ENCODE results near the gene UNC13B.

UNC13B gene

GRCh38 chr9:35432076-35432475 is 270.3 kb downstream of the UNC13B start:
- no peak overlapping the region for H3K4me3 ChIP-seq (ENCODE audit: low read depth, low read length)
- TF ChIP-seq CTCF (IDR thresholded peaks at IDR 0.05; ENCODE audit: low read depth, low read length): no peak
- no peak for DNase-seq (ENCODE audit: low read depth, low spot score)
- in situ Hi-C loops (cut with HindIII; ENCODE audit: low sequenced_read_pairs): no loop called here

DNA sequence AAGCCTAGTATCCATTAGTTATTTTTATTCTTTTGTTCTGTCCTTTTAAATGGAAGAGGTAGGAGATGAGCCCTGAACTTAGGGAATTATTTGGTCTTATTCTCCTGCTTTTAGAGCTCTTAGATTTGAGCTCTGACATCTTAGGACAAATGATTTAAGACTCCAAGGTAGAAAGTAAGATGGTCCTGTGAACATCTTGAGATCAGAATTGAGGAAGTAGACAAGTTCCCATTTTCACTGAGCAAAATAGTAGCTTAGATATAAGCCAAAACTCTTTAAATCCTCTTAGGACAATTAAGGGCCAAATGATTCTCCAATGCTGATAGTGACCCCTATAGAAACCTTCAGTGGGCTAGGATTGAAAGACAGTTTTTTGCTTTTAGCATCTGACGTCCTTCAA is 275.1 kb downstream of the UNC13B start:
- no peak overlapping the region for H3K4me3 ChIP-seq (ENCODE audit: low read depth, low read length)
- TF ChIP-seq CTCF (IDR thresholded peaks at IDR 0.05; ENCODE audit: low read depth, low read length): no peak
- in situ Hi-C loops (cut with HindIII; ENCODE audit: low sequenced_read_pairs): no loop called here
- DNase-seq (ENCODE audit: low read depth, low spot score): no peak

DNA sequence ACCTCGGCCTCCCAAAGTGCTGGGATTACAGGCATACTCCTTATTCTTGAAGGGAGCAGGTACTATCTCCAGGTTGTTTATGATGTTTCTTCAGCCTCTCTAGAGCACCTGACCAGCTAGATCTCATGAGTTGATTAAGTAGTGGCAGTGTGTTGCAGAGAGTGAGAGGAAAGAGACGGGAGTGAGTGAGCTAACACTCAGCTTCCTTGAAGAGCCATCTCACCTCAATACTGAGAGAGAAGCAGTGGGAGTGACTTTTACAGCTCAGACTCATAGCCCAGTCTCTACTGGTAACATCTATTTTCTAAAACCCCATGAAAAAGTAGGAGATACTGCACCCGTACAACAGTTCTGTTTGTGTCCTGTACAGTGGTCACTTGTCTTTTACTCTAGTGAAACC is 284.2 kb downstream of the UNC13B start:
- no peak overlapping the region for H3K4me3 ChIP-seq (ENCODE audit: low read depth, low read length)
- TF ChIP-seq CTCF (IDR thresholded peaks at IDR 0.05; ENCODE audit: low read depth, low read length): no peak
- in situ Hi-C loops (cut with HindIII; ENCODE audit: low sequenced_read_pairs): no loop called here
- no peak for DNase-seq (ENCODE audit: low read depth, low spot score)

DNA sequence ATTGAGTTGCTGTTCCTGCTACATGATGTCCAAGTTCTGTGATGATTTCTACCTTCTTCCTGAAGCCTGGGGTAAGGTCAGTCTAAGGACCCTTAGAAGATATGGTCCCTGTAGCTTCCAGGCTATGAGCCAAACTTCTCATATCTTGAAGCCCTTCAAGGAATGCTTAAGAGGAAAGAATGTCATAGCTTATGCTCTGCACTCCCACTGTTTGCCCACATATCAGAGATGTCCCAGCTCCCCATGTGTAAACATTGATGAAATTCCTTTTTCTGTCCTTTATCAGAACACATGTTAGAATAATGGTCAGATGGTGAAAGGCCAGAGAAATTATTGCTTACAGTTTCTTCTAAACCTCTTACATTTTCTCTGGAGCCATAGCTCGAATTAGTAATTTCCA is 286.7 kb downstream of the UNC13B start:
- DNase-seq (ENCODE audit: low read depth, low spot score): peak; percentile 2
- in situ Hi-C loops (cut with HindIII; ENCODE audit: low sequenced_read_pairs): no loop called here
- TF ChIP-seq CTCF (IDR thresholded peaks at IDR 0.05; ENCODE audit: low read depth, low read length): no peak
- no peak overlapping the region for H3K4me3 ChIP-seq (ENCODE audit: low read depth, low read length)

DNA sequence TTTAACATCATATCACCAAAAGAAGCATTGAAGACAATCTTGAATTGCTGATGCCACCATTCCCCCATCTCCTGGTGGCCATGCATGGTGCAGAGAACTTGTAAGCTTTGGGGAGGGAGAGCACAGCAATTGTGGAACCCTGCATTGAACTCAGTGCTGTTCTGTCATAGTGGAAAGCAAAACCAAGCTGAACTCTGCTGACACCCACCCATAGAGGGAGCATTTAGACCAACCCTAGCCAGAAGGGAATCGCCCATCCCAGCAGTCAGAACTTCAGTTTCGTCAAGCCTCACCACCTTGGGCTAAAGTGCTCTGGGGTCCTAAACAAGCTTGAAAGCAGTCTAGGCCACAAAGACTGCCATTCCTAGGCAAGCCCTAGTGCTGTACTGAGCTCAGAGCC is 290.7 kb downstream of the UNC13B start:
- in situ Hi-C loops (cut with HindIII; ENCODE audit: low sequenced_read_pairs): no loop called here
- peak; percentile 23 for TF ChIP-seq CTCF (IDR thresholded peaks at IDR 0.05; ENCODE audit: low read depth, low read length)
- no peak for DNase-seq (ENCODE audit: low read depth, low spot score)
- H3K4me3 ChIP-seq (ENCODE audit: low read depth, low read length): no peak overlapping the region

DNA sequence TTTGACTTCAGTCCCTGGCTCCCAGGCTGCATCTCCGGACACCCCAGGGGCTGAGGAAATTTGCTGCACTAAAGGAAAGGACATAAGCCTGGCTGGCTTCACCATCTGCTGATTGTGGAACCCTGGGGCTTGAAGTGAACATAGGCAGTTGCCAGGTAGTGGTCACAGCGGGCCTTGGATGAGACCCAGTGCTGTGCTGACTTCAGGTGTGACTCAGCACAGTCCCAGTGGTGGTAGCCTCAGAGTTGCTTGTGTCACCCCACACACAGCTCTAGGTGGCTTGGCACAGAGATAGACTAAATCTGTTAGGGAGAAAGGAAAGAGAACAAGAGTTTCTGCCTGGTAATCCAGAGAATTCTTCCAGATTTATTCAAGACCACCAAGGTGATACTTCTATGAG is 292.0 kb downstream of the UNC13B start:
- H3K4me3 ChIP-seq (ENCODE audit: low read depth, low read length): no peak overlapping the region
- DNase-seq (ENCODE audit: low read depth, low spot score): no peak
- in situ Hi-C loops (cut with HindIII; ENCODE audit: low sequenced_read_pairs): no loop called here
- no peak for TF ChIP-seq CTCF (IDR thresholded peaks at IDR 0.05; ENCODE audit: low read depth, low read length)

All from astrocyte of the spinal cord (primary cell).